Right lobe of liver (tissue), 6 donors: ENCODE data around the gene HLA-DRB1. TPM values are rescaled to one million over a fixed set of nuclear protein-coding genes. Genes with fewer than 3 reads are reported as not detected.

ENCODE experiments used
- ATAC-seq, 4 donors: fragments of 200-7000 bp; cut with Tn5 transposase; one replicate each; pipeline ENCODE4 v1.9.1; 2020; ENCODE audit warnings: mild to moderate bottlenecking in 4 of 4, moderate library complexity in 4 of 4
- DNase-seq, 3 donors: peaks; one replicate each; pipeline ENCODE4 v3.0.0-alpha.2; 2020
- H3K27ac ChIP-seq, 3 donors: fragments of 200-600 bp; one replicate each; pipeline ENCODE4 v1.8.0; 2022
- H3K27me3 ChIP-seq, 2 donors: fragments of 200-600 bp; one replicate each; pipeline ENCODE4 v1.8.0; 2022
- H3K36me3 ChIP-seq, 4 donors: fragments of 200-600 bp; sonication (generic) in 1 of 4; one replicate each; pipeline versions ENCODE4 v1.5.1 to v1.8.0; 2017 to 2022; ENCODE audit warnings: control low read depth in 1 of 4
- H3K4me1 ChIP-seq, 4 donors: fragments of 200-600 bp; sonication (generic) in 1 of 4; one replicate each; pipeline versions ENCODE4 v1.5.1 to v1.8.0; 2017 to 2022; ENCODE audit warnings: control low read depth in 1 of 4
- H3K4me3 ChIP-seq, 3 donors: fragments of 200-600 bp; one replicate each; pipeline ENCODE4 v1.8.0; 2022
- H3K9me3 ChIP-seq, 4 donors: fragments of 200-600 bp; sonication (generic) in 1 of 4; one replicate each; pipeline versions ENCODE4 v1.5.1 to v1.8.0; 2017 to 2022; ENCODE audit warnings: control low read depth in 1 of 4
- CTCF ChIP-seq, 4 donors: fragments of 200-600 bp in 3 of 4; fragments of 450-650 bp in 1 of 4; IDR thresholded peaks; one replicate each; pipeline versions ENCODE4 v1.5.1 to v1.8.0; 2016 to 2022; ENCODE audit warnings: antibody characterized with exemption in 4 of 4, mild to moderate bottlenecking in 2 of 4
- POLR2A ChIP-seq: fragments of 450-650 bp; IDR thresholded peaks from one replicate; pipeline ENCODE4 v1.6.1; 2017; ENCODE audit warnings: antibody characterized with exemption, mild to moderate bottlenecking
- WGBS: methylation state at CpG from one replicate; pipeline ENCODE4 v1.1.6; 2018; ENCODE audit warnings: low coverage, low lambda C conversion rate; ENCODE audit not compliant: insufficient coverage; ENCODE audit errors: missing lambda C conversion rate; 5-methylcytosine and 5-hydroxymethylcytosine counted together
- intact Hi-C, 2 donors: fragments of 100-400 bp; cut with DNase I; formaldehyde crosslinking; loops; one replicate each; pipeline versions ENCODE4 v1.11.2 to v1.14.1; 2022
- total RNA-seq, 6 experiments: library from RNA; depleted of rRNA in 2 of 6; stranded (reverse); fragments of >200 nt in 2 of 6; fragmentation: NEBNext Ultra II Directional in 3 of 6; extraction: Animal tissue kit (Norgen Biotek cat#: 25700) in 3 of 6; gene quantifications; one replicate each; pipeline versions ENCODE4 v1.1.0 to v1.2.4, GENCODE V29; 2016 to 2023
- donor health status: DM: no; HTN: yes; CAD: no.
- donor health status: DM: no; HTN: no; CAD: no.
- donor health status: DM: no; HTN: no; CAD: no.
- donor health status: DM: no; HTN: yes; CAD: no.
- donor health status: DM: no; HTN: yes; CAD: no.

HLA-DRB1 gene
- total RNA-seq, 6 experiments from 2014 or later = 8.3 to 52.8 (median 23.6) TPM

- no peaks in the 10 kb centered on the region for H3K4me1 ChIP-seq
- no peaks in the 10 kb centered on the region for H3K27me3 ChIP-seq
- no peaks in the 10 kb centered on the region for H3K9me3 ChIP-seq
- no peak overlapping the region for H3K27ac ChIP-seq
- TF ChIP-seq CTCF (IDR thresholded peaks at IDR 0.05) (no peak), POLR2A (no peak)
- DNase-seq (no peak), ATAC-seq (no peak)
- H3K4me3 ChIP-seq = no peak overlapping the region
- WGBS = 13% methylated on average over 2 of the region's 4 CpGs
- intact Hi-C loops = no loop called here
- no peaks in the 10 kb centered on the region for H3K36me3 ChIP-seq
Observed at GRCh38 chr6:32570363-32570905, 19.2 kb downstream of the HLA-DRB1 start.

DNA sequence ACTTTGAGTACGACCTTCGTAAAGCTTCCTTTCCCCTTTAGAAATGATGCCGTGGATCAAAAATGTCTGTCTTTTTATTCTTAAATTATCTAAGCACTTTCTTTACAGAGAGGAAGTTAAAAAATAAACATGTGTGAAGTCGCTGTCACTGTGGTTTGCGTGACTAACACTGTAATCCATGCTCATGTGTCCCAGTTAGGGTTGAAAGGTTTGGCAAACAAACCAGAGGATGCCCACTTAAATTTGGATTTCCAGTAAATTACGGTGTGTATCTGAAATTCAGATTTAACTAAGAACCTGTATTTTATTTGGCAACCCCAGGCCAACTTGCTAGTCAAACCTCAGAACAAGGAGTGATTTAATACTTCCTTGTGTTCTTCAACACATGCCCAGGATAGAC lies 21.1 kb downstream of the HLA-DRB1 start:
- no peak for DNase-seq
- no peaks in the 10 kb centered on the region for H3K36me3 ChIP-seq
- ATAC-seq = no peak
- TF ChIP-seq CTCF (IDR thresholded peaks at IDR 0.05) (no peak), POLR2A (no peak)
- intact Hi-C loops = no loop called here
- no peaks in the 10 kb centered on the region for H3K9me3 ChIP-seq
- no peak overlapping the region for H3K4me3 ChIP-seq
- no peaks in the 10 kb centered on the region for H3K4me1 ChIP-seq
- WGBS = 0% methylated on average over 2 of the region's 6 CpGs
- H3K27ac ChIP-seq = no peak overlapping the region
- no peaks in the 10 kb centered on the region for H3K27me3 ChIP-seq

DNA sequence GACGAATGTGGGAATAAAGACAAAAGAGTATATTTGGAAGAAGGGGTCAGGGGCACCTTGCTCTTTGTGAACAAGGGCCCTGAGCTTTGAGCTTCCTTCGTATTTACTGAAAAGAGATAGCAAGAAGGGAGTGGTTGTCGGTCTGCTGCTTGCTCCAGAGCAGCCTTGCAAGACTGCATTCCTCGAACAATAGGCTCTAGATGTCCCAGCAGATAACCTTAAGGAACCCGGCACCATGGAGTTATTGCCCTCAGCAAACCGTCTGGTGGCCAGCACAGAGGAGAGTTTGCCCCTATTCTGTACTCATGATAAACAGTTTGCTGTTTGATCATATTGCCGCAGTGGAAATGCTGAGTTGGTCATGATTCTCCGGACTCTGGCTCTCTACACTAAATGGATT lies 22.7 kb downstream of the HLA-DRB1 start:
- Histone ChIP-seq H3K9me3 (no peaks in the 10 kb centered on the region), H3K36me3 (no peaks in the 10 kb centered on the region), H3K27me3 (no peaks in the 10 kb centered on the region), H3K27ac (no peak overlapping the region), H3K4me3 (no peak overlapping the region), H3K4me1 (no peaks in the 10 kb centered on the region)
- no peak for DNase-seq
- no peak for ATAC-seq
- intact Hi-C loops = no loop called here
- TF ChIP-seq POLR2A = no peak
- no peak for TF ChIP-seq CTCF (IDR thresholded peaks at IDR 0.05)
- no CpG with 5 or more reads among the region's 8 CpGs for WGBS

GRCh38 chr6:32565511-32565910 lies 24.1 kb downstream of the HLA-DRB1 start:
- H3K4me3 ChIP-seq = no peak overlapping the region
- no peaks in the 10 kb centered on the region for H3K36me3 ChIP-seq
- no CpG with 5 or more reads among the region's 1 CpG for WGBS
- H3K9me3 ChIP-seq = no peaks in the 10 kb centered on the region
- ATAC-seq (no peak), DNase-seq (no peak)
- H3K27me3 ChIP-seq = no peaks in the 10 kb centered on the region
- H3K27ac ChIP-seq = no peak overlapping the region
- H3K4me1 ChIP-seq = no peaks in the 10 kb centered on the region
- TF ChIP-seq CTCF (IDR thresholded peaks at IDR 0.05) (no peak), POLR2A (no peak)
- intact Hi-C loops = no loop called here

GRCh38 chr6:32562940-32563339 lies 26.7 kb downstream of the HLA-DRB1 start:
- TF ChIP-seq POLR2A (no peak), CTCF (IDR thresholded peaks at IDR 0.05) (no peak)
- Histone ChIP-seq H3K9me3 (no peaks in the 10 kb centered on the region), H3K27me3 (no peaks in the 10 kb centered on the region), H3K4me1 (no peaks in the 10 kb centered on the region), H3K36me3 (no peaks in the 10 kb centered on the region), H3K27ac (no peak overlapping the region), H3K4me3 (no peak overlapping the region)
- ATAC-seq (no peak), DNase-seq (no peak)
- no CpG with 5 or more reads among the region's 2 CpGs for WGBS
- intact Hi-C loops = no loop called here
